Aorta (tissue), 5 donors: ENCODE measurements around the gene NDRG3. TPM values are rescaled to one million over a fixed set of nuclear protein-coding genes. Genes with fewer than 3 reads are reported as not detected.

Experiments used
- ATAC-seq: fragments of 200-7000 bp; cut with Tn5 transposase; one replicate; pipeline ENCODE4 v1.9.1; 2022; ENCODE audit warnings: moderate library complexity; ENCODE audit not compliant: low FRiP score
- DNase-seq, 2 donors: peaks; one replicate each; pipeline ENCODE4 v3.0.0-alpha.2; 2020
- H3K27ac ChIP-seq, 2 donors: one replicate each; pipeline ENCODE4 v1.5.1; 2013; ENCODE audit warnings: low read length in 2 of 2, mild to moderate bottlenecking in 2 of 2, moderate library complexity in 2 of 2, control low read depth in 1 of 2, inconsistent platforms in 1 of 2, low read depth in 1 of 2
- H3K27me3 ChIP-seq, 2 donors: one replicate each; pipeline ENCODE4 v1.6.1; 2013; ENCODE audit warnings: control low read depth in 1 of 2, low read length in 1 of 2, mild to moderate bottlenecking in 1 of 2, moderate library complexity in 1 of 2; ENCODE audit not compliant: insufficient read depth in 2 of 2, control insufficient read depth in 1 of 2
- H3K36me3 ChIP-seq, 2 donors: one replicate each; pipeline ENCODE4 v1.6.1; 2013; ENCODE audit warnings: control low read depth in 1 of 2, low read length in 1 of 2, mild to moderate bottlenecking in 1 of 2; ENCODE audit not compliant: insufficient read depth in 2 of 2, control insufficient read depth in 1 of 2
- H3K4me1 ChIP-seq, 2 donors: one replicate each; pipeline ENCODE4 v1.6.1; 2013; ENCODE audit warnings: low read length in 2 of 2, control low read depth in 1 of 2, mild to moderate bottlenecking in 1 of 2, moderate library complexity in 1 of 2; ENCODE audit not compliant: insufficient read depth in 2 of 2, control insufficient read depth in 1 of 2
- H3K4me3 ChIP-seq, 2 donors: one replicate each; pipeline ENCODE4 v1.5.1; 2013; ENCODE audit warnings: low read length in 2 of 2, control low read depth in 1 of 2, mild to moderate bottlenecking in 1 of 2
- H3K9me3 ChIP-seq: one replicate; pipeline ENCODE4 v1.6.1; 2013; ENCODE audit warnings: mild to moderate bottlenecking, low read length; ENCODE audit not compliant: control insufficient read depth
- WGBS, 2 donors: extraction: QIAGEN DNeasy Blood & Tissue Kit; methylation state at CpG; one replicate each; pipeline ENCODE4 v1.1.7; 2013; 5-methylcytosine and 5-hydroxymethylcytosine counted together
- intact Hi-C, 2 donors: fragments of 100-400 bp; cut with DNase I; formaldehyde crosslinking; loops; one replicate each; pipeline versions ENCODE4 v1.14.2 to v1.15.0; 2022
- polyA plus RNA-seq, 2 donors: library from polyadenylated mRNA; stranded (reverse); fragments of 200-250 nt; gene quantifications; one replicate each; pipeline ENCODE4 v1.2.3, GENCODE V29; 2013
- total RNA-seq, 2 donors: library from RNA; stranded (reverse); fragmentation: NEBNext Ultra II Directional; extraction: Animal tissue kit (Norgen Biotek cat#: 25700); gene quantifications; one replicate each; pipeline ENCODE4 v1.2.1, GENCODE V29; 2021
- donor health status: healthy with polysubstance abuse.
- donor health status: Bipolar disorder and iron deficiency.
- donor health status: DM: no; HTN: no; CAD: no.
- donor health status: DM: no; HTN: no; CAD: no.
- donor health status: DM: yes; HTN: yes; CAD: no.

NDRG3 gene
- total and polyA plus RNA-seq, 4 donors = 31.4 to 37.6 (median 33.8) TPM

GRCh38 chr20:36784900-36785299, 39.0 kb upstream of the NDRG3 start:
- Histone ChIP-seq H3K9me3 (no peaks in the 10 kb centered on the region), H3K4me3 (no peak overlapping the region), H3K36me3 (peaks cover 0 to 3% of the 10 kb centered on the region in 2 donors), H3K27ac (no peak overlapping the region), H3K27me3 (no peaks in the 10 kb centered on the region), H3K4me1 (no peaks in the 10 kb centered on the region)
- ATAC-seq = peak; percentile 62
- intact Hi-C loops = no loop called here
- WGBS, 2 donors = 40 to 46% methylated on average over 9 of the region's 9 CpGs
- DNase-seq = no peak

GRCh38 chr20:36784116-36784515, 38.2 kb upstream of the NDRG3 start:
- WGBS, 2 donors = 95% methylated on average over 7 of the region's 7 CpGs
- H3K27me3 ChIP-seq = no peaks in the 10 kb centered on the region
- intact Hi-C loops = no loop called here
- no peak overlapping the region for H3K27ac ChIP-seq
- H3K4me3 ChIP-seq = no peak overlapping the region
- ATAC-seq (no peak), DNase-seq (no peak)
- H3K9me3 ChIP-seq = no peaks in the 10 kb centered on the region
- no peaks in the 10 kb centered on the region for H3K4me1 ChIP-seq
- peaks cover 0 to 2% of the 10 kb centered on the region in 2 donors for H3K36me3 ChIP-seq

- Histone ChIP-seq H3K9me3 (no peaks in the 10 kb centered on the region), H3K4me1 (no peaks in the 10 kb centered on the region), H3K27ac (no peak overlapping the region), H3K36me3 (no peaks in the 10 kb centered on the region), H3K4me3 (no peak overlapping the region), H3K27me3 (no peaks in the 10 kb centered on the region)
- WGBS, 2 donors = 70% methylated on average over 6 of the region's 6 CpGs
- DNase-seq (no peak), ATAC-seq (no peak)
- intact Hi-C loops = no loop called here
Observed at GRCh38 chr20:36779656-36780025, 33.8 kb upstream of the NDRG3 start.

GRCh38 chr20:36778831-36779655, 33.2 kb upstream of the NDRG3 start:
- no peaks in the 10 kb centered on the region for H3K9me3 ChIP-seq
- H3K27ac ChIP-seq = no peak overlapping the region
- intact Hi-C loops = no loop called here
- DNase-seq (no peak), ATAC-seq (no peak)
- no peaks in the 10 kb centered on the region for H3K27me3 ChIP-seq
- H3K4me3 ChIP-seq = no peak overlapping the region
- no peaks in the 10 kb centered on the region for H3K4me1 ChIP-seq
- WGBS, 2 donors = 66 to 70% methylated on average over 3 of the region's 3 CpGs
- no peaks in the 10 kb centered on the region for H3K36me3 ChIP-seq

- no peaks in the 10 kb centered on the region for H3K9me3 ChIP-seq
- DNase-seq (no peak), ATAC-seq (no peak)
- H3K27ac ChIP-seq = no peak overlapping the region
- no peaks in the 10 kb centered on the region for H3K36me3 ChIP-seq
- no peaks in the 10 kb centered on the region for H3K27me3 ChIP-seq
- intact Hi-C loops = no loop called here
- WGBS, 2 donors = 86 to 89% methylated on average over 3 of the region's 3 CpGs
- no peaks in the 10 kb centered on the region for H3K4me1 ChIP-seq
- H3K4me3 ChIP-seq = no peak overlapping the region
Observed at GRCh38 chr20:36777576-36777975, 31.7 kb upstream of the NDRG3 start.

- no peak overlapping the region for H3K27ac ChIP-seq
- intact Hi-C loops = no loop called here
Observed at GRCh38 chr20:36777167-36777566, 31.3 kb upstream of the NDRG3 start.

GRCh38 chr20:36775826-36776225, 29.9 kb upstream of the NDRG3 start:
- Histone ChIP-seq H3K4me1 (no peaks in the 10 kb centered on the region), H3K27ac (no peak overlapping the region)

More at GRCh38 chr20:36777167-36777566, 31.3 kb upstream of the NDRG3 start:
- no peak overlapping the region for H3K4me3 ChIP-seq
- no peaks in the 10 kb centered on the region for H3K27me3 ChIP-seq
- no peaks in the 10 kb centered on the region for H3K9me3 ChIP-seq
- no peak for ATAC-seq
- no peak for DNase-seq
- 67 to 77% methylated on average over 3 of the region's 3 CpGs for WGBS, 2 donors
- no peaks in the 10 kb centered on the region for H3K36me3 ChIP-seq
- no peaks in the 10 kb centered on the region for H3K4me1 ChIP-seq

GRCh38 chr20:36775196-36775595, 29.3 kb upstream of the NDRG3 start:
- Histone ChIP-seq H3K9me3 (no peaks in the 10 kb centered on the region), H3K27me3 (no peaks in the 10 kb centered on the region), H3K27ac (peak overlapping the region in 1 of 2 donors; percentile 58), H3K4me1 (no peaks in the 10 kb centered on the region), H3K4me3 (no peak overlapping the region), H3K36me3 (no peaks in the 10 kb centered on the region)
- WGBS, 2 donors = 42 to 54% methylated on average over 2 of the region's 2 CpGs
- DNase-seq (no peak), ATAC-seq (no peak)
- intact Hi-C loops = no loop called here

More at GRCh38 chr20:36775826-36776225, 29.9 kb upstream of the NDRG3 start:
- DNase-seq (no peak), ATAC-seq (no peak)
- Histone ChIP-seq H3K4me3 (no peak overlapping the region), H3K36me3 (no peaks in the 10 kb centered on the region), H3K27me3 (no peaks in the 10 kb centered on the region), H3K9me3 (no peaks in the 10 kb centered on the region)
- WGBS, 2 donors = 89 to 90% methylated on average over 3 of the region's 3 CpGs
- intact Hi-C loops = no loop called here
